Measurements from ENCODE around the gene LY6G5C.

DNA sequence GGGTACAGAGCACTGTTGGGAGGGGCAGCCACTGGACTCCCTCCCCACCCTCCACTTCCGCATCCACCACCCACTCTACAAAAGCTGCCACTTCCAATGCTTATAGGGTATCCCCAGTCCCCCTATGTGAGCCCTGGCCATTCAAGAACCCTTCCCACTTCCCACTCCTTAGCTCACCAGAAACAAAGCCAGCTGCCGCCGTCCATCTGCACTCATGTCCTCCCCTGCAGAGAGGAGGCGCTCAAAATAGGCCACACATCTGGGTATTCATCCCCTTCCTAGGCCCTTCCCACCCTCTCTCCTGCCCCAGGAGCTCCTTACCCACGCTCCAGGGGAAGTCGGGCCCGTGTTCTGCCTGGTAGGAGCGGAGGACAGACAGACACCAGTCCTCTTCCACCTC, 6.5 kb upstream of the LY6G5C start:
- no peak for TF ChIP-seq POLR2A (IDR thresholded peaks at IDR 0.05)
- TF ChIP-seq, protein P1, sequence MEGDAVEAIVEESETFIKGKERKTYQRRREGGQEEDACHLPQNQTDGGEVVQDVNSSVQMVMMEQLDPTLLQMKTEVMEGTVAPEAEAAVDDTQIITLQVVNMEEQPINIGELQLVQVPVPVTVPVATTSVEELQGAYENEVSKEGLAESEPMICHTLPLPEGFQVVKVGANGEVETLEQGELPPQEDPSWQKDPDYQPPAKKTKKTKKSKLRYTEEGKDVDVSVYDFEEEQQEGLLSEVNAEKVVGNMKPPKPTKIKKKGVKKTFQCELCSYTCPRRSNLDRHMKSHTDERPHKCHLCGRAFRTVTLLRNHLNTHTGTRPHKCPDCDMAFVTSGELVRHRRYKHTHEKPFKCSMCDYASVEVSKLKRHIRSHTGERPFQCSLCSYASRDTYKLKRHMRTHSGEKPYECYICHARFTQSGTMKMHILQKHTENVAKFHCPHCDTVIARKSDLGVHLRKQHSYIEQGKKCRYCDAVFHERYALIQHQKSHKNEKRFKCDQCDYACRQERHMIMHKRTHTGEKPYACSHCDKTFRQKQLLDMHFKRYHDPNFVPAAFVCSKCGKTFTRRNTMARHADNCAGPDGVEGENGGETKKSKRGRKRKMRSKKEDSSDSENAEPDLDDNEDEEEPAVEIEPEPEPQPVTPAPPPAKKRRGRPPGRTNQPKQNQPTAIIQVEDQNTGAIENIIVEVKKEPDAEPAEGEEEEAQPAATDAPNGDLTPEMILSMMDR (IDR thresholded peaks at IDR 0.05), result no peak
